ENCODE measurements around the gene PNPLA5.
A peak's percentile ranks its signal among the peaks of the same experiment; 100 is the strongest.
"Not testable (repeated sequence)": the region's sequence is repeated elsewhere in the genome, so short reads cannot be mapped to it uniquely, and the experiment has no call there.

PNPLA5 gene

GRCh38 chr22:43903033-43903432 lies 11.2 kb upstream of the PNPLA5 start:
- not testable (repeated sequence) for DNase-seq (ENCODE audit: low spot score)

- DNase-seq (ENCODE audit: low spot score) = no peak
Observed at GRCh38 chr22:43901976-43902643, 10.3 kb upstream of the PNPLA5 start.

- no peak for DNase-seq (ENCODE audit: low spot score)
Observed at GRCh38 chr22:43900206-43900605, 8.4 kb upstream of the PNPLA5 start.

DNA sequence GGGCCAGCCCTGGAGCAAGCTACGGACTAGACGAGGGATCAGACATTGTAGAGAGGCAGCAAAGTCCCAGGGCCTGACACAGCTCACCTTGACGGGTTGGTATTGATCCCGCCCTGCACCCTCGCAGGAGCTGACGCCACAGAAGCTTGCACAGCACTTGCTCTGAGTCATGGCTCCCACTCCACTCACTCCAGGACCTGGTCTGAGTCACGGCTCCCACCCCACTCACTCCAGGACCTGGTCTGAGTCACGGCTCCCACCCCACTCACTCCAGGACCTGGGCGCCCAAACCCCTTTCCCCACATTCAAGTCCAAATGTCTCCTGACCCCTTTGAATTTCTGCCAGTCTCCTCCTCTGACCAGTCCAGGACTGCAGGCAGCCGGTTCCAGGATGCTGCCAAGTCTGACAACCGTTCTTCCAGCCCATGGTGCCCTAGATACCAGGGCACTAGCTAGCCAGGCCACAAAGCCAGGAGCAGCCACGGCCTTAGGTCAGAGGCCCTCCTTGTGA lies 6.0 kb upstream of the PNPLA5 start:
- no peak for DNase-seq (ENCODE audit: low spot score)

DNA sequence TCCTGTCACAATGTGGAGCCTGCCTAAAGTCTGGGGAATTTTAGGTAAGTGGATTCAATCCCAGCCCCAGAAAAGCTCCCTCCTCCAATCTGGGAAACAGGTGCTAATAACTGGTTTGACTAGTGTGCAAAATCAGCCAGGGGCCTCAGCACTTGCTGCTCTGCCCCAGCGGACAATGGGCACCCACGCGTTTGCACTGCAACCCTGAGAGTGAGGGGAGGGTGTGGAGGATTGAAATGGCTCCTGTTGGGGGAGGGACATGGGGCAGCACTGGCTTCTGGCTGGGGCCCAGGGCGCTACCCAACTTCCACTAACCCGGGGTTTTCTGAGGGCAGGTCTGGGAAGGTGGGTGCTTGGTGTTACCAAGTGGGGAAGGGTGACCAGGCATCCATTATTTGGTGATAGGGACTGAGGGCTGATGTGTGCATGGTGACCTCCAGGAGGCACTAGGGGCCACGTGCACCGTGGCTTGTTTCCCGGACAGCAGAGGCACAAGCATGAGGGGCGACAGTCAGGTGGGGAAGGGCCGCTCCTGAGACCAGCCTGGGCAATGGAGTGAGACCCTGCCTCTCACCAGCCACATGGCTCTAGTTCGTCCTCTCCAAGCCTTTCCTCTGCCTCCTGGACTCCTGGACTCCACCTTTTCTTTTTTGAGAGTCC lies 4.3 kb upstream of the PNPLA5 start:
- DNase-seq (ENCODE audit: low spot score) = no peak

DNA sequence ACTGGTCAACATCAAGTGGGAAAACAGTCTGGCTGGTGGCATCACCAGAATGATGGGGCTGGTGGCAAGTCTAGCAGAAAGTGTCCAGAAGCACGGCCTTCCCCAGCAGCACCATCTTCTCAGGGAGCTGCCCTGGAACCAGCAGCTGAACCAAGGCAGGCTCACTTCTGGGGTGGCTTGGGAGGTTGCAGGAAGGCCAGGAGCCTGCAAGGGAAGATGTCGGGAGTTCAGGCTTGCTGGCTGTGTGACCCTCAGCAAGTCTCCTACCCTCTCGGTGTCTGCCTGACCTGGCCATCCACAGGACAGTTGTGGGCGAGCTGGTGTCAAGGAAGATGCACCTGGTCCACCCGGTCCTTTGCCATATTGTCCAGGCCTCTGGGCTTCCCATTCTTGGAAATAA lies 2.3 kb upstream of the PNPLA5 start:
- DNase-seq (ENCODE audit: low spot score) = no peak

GRCh38 chr22:43893266-43893665 lies 1.5 kb upstream of the PNPLA5 start:
- no peak for DNase-seq (ENCODE audit: low spot score)

DNA sequence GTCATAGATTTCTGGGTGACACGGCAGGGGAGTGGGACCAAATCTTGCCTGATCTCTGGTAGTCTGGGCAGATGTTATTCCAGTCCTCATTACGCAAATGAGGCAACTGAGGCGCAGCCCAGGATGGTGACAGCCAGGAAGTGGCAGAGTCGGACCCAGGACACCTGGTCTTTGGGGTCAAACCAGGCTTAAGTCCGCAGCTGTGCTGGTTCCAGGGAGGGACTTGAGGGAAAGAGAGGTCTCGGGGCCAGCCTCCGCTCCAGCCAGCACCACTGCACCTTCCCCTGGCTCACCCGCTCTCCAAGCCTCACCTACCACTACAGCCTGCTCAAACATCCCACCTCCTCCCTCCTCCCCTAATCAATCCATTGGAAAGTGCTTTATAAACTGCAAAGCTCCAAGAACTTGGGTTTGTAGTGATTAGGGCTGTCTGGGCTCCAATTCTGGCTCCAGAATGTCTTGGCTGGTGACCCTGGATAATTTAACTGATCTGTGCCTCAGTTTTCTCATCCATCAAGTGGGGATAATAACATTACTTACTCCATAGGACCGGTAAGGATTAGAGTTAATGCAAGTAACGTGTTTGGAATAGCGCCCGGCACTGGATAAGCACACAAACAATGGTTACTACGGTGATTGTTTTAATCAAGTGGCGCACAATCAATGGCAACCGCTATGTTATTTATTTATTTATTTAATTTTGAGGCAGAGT lies 526 bp upstream of the PNPLA5 start:
- no peak for DNase-seq (ENCODE audit: low spot score)

- no peak for DNase-seq (ENCODE audit: low spot score)
Observed at GRCh38 chr22:43890901-43891331, 897 bp downstream of the PNPLA5 start.

DNA sequence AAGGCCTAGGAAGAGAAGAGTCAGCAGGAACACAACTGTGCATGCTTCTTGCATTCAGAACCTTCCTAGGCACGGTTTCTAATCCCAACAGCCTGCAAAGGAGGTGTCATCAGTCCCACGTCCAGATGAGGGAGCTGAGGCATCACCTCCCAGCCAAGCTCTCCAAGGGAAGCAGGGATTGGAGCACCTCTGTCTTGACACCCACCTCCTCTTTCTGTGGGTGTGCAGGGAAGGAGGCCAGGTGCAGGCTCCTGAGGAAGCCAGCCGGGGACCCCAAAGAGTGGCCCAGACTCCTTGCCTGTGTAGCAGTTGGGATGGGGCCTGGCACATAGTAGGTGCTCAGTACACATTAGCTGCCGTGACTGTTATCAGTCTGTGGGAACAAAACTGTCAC lies 2.0 kb downstream of the PNPLA5 start:
- no peak for DNase-seq (ENCODE audit: low spot score)

- DNase-seq (ENCODE audit: low spot score) = no peak
Observed at GRCh38 chr22:43889201-43889859, 2.5 kb downstream of the PNPLA5 start.

DNA sequence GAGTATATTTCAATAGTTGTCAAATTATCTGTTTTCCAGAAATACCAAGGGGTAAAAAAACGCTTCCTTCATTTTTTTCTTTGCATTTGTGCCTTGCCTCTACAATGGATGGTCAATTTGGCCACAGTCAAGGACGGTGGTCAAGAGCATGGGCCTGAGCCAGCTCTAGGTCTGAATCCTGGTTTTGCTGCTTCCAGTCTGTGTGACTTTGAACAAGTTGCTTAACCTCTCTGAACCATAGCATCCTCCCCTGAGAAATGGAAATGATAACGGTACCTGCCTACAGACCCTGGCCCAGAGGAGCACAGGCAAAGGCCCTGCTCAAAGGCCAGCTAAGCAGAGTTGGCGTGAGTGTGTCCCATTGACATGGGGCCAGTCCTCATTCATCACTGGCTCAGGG lies 3.1 kb downstream of the PNPLA5 start:
- no peak for DNase-seq (ENCODE audit: low spot score)

DNA sequence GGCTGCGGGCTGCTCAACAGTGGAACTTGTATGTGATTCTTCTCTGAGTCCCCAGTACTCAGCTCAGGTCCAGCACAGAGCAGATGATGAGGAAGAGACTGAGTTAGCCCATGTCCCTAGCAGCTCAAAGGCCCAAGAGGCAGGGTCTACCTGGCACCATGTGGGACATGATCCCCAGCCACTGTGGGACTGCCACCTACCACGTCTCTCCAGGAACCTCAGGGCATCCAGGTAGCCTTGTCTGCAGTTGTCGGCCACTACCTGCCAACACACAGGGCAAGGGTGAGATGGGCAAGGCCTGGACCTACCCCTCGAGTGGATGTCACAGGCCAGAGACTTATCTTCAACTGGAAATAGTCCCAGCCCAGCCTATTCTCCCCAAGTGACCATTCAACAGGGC lies 4.4 kb downstream of the PNPLA5 start:
- no peak for DNase-seq (ENCODE audit: low spot score)

DNA sequence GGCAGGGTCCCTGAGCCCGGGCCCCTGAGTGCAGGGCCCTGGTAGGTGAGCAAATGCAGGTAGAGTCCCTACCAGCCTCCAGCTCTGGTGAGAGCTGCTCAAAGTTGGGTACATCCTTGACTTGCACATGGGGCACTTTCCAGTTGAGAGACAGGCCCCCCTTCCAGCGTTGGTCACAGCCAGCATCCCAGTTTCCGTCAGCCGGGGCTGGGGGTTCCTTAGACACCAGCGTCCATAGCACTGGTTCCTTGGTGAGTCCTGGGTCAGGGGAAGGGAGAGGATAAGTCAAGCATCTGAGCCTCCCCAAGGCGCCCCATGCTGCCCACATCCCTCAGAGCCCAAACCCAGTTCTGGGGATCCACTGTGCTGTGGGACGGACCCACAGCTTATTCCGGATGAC lies 5.6 kb downstream of the PNPLA5 start:
- DNase-seq (ENCODE audit: low spot score) = no peak

- DNase-seq (ENCODE audit: low spot score) = no peak
Observed at GRCh38 chr22:43885786-43886185, 6.0 kb downstream of the PNPLA5 start.

DNA sequence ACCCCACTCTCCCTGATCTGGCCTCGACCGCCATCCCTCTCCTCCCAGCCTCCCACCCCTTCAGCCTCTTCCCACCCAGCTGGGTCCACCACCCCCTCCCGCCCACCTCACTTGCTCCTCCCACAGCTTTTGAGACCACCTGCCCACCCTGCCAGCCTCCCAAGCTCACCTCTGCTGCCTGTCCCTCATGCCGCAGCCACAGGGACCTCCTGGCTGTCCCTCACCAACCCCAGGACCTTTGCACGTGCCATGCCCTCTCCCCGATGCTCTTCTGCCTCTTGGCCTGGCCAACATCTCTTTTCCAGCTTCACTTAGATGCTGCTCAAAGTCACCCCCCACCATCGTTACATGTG lies 6.5 kb downstream of the PNPLA5 start:
- DNase-seq (ENCODE audit: low spot score) = no peak

GRCh38 chr22:43884600-43885318 lies 7.1 kb downstream of the PNPLA5 start:
- peak; percentile 48 for DNase-seq (ENCODE audit: low spot score)

- no peak for DNase-seq (ENCODE audit: low spot score)
Observed at GRCh38 chr22:43883719-43884415, 7.9 kb downstream of the PNPLA5 start.

DNA sequence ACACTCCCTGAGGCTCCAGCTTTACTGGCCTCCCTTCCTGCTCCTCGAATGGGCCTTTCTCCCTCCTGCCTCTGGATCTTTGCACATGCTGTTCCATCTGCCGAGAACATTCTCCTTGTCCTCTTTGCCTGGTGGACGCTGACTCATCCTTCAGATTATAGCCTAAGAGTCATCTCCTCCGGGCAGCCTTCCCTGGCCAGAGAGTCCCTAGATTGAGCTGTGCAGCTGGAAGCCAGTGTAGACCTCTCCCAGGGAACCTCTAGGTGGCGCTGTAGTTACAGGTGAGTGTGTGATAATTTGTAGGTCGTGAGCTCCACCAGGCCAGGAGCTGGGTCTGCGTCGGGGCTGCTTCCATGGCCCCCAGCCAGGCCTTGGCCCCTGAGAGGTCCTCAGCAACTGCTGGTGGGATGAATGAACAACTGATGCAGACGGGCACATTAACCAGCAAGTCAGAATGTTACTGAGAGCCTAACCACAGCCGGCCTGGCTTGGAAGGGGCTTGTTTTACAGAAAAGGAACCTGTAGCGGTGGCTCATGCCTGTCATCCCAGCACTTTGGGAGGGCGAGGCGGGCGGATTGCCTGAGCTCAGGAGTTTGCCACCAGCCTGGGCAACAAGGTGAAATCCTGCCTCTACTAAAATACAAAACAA lies 8.7 kb downstream of the PNPLA5 start:
- DNase-seq (ENCODE audit: low spot score) = peak; percentile 74

DNA sequence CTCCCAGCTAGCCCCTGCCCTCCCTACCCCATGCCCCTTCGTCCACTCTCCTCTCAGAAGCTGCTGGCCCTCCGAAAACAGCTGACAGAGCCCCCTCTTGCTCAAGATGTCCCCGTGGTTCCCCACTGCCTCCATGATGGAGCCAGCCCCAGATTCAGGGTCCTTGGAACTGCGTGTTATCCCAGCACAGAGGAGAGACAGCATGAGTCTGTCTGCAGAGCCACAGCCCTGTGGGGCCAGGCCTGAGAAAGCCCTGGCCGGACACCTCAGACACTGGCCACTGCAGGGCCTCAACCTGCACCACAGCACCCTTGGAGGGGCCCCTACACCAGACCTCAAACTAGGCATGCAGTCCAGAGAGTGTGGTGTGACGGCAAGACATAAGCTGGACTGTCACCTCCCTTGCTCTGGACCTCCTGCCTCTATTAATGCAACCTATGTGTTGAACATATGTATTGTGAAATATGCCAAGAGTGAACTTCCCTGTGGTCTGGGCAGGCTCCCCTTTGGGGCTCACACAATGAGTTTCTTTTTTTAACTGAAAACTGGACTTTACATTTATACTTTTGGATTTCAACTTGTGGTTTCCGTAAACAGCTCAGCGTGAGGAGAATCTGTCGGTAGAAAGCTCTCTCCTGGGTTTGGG lies 9.6 kb downstream of the PNPLA5 start:
- no peak for DNase-seq (ENCODE audit: low spot score)
